OCI-LY7 (cell line): ENCODE data around the gene LRP5.

Experiments
- CTCF ChIP-seq: fragments of 200-600 bp; sonication (generic); conservative IDR thresholded peaks from 2 replicates; pipeline ENCODE4 v1.5.1; 2014; ENCODE audit warnings: mild to moderate bottlenecking, antibody characterized with exemption, low read length, moderate library complexity, mixed read lengths
- EZH2phosphoT487 ChIP-seq: fragments of 200-600 bp; sonication (generic); IDR thresholded peaks from 2 replicates; pipeline ENCODE4 v1.6.1; 2018; ENCODE audit warnings: low read depth, borderline replicate concordance, mild to moderate bottlenecking, mixed run types, antibody characterized with exemption, low read length, moderate library complexity, mixed read lengths

DNA sequence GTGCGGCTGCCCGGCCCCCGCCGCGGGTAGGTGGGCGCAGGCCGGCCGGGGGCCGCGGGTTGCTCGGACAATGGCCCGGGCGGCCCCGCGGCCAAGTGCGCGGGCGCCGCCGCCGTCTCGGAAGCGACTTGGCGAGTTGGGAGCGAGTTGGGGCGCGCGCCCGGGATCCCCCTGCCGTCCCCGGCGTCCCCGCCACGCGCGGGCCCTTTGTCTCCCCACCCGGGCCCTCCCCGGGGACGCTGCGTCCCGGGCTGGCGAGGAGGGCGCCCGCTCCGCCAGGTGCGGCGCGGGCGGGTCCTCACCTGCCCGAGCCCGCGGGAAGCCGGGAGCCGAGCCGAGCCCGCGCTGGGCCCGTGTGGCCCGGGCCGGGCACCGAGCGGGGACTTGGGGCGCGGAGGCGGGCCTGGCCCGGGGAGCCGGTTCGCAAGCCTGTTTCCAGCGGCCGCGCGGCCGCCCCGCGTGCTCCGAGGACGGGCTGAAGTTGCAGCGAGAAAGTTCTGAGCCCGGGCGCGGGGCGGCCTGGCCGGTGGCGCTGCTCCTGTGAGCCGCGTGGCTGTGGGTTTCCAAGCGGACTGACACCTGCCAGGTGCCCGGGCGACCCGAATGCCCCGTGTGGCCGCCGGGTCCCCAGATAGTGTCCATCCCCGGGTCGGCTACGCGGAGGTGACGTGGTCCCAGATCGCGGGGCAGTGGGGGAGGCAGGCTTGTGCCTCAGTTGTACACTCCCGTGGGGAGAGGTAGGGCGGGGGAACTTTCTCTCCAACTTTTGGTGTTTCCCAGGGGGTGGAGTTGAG, 586 bp downstream of the LRP5 start:
- TF ChIP-seq CTCF: no peak
- TF ChIP-seq EZH2phosphoT487: no peak
